Liver (tissue), 9 donors: Measurements from ENCODE around the gene HMG20B. TPM values are rescaled to one million over a fixed set of nuclear protein-coding genes. Genes with fewer than 3 reads are reported as not detected.

Experiments
- DNase-seq: peaks from one replicate; pipeline ENCODE4 v3.0.0-alpha.2; 2017; ENCODE audit warnings: low spot score
- H3K27ac ChIP-seq, 2 donors: one replicate each; pipeline ENCODE4 v1.7.0; 2013; ENCODE audit warnings: inconsistent platforms in 2 of 2, low read length in 2 of 2, control low read depth in 1 of 2, low read depth in 1 of 2, mild to moderate bottlenecking in 1 of 2
- H3K27me3 ChIP-seq, 4 donors: one replicate each; pipeline versions ENCODE4 v1.6.1 to v1.7.0; 2013; ENCODE audit warnings: low read length in 3 of 4, inconsistent platforms in 1 of 4, mild to moderate bottlenecking in 1 of 4, moderate library complexity in 1 of 4; ENCODE audit not compliant: control insufficient read depth in 4 of 4, insufficient read depth in 4 of 4
- H3K36me3 ChIP-seq, 4 donors: one replicate each; pipeline versions ENCODE4 v1.6.1 to v1.7.0; 2013; ENCODE audit warnings: low read length in 3 of 4, mild to moderate bottlenecking in 3 of 4, low read depth in 1 of 4, moderate library complexity in 1 of 4; ENCODE audit not compliant: control insufficient read depth in 4 of 4, insufficient read depth in 3 of 4
- H3K4me1 ChIP-seq, 4 donors: one replicate each; pipeline versions ENCODE4 v1.6.1 to v1.7.0; 2013; ENCODE audit warnings: low read length in 3 of 4, mild to moderate bottlenecking in 3 of 4, moderate library complexity in 1 of 4; ENCODE audit not compliant: control insufficient read depth in 4 of 4, insufficient read depth in 4 of 4
- H3K4me3 ChIP-seq, 3 donors: one replicate each; pipeline versions ENCODE4 v1.6.1 to v1.7.0; 2013; ENCODE audit warnings: low read length in 3 of 3, control low read depth in 1 of 3, low read depth in 1 of 3, mild to moderate bottlenecking in 1 of 3
- H3K9ac ChIP-seq, 2 donors: one replicate each; pipeline ENCODE4 v1.7.0; 2013; ENCODE audit warnings: low read length in 2 of 2, mild to moderate bottlenecking in 2 of 2, moderate library complexity in 2 of 2, control low read depth in 1 of 2, low read depth in 1 of 2
- H3K9me3 ChIP-seq, 4 donors: one replicate each; pipeline versions ENCODE4 v1.6.1 to v1.7.0; 2013; ENCODE audit warnings: low read length in 3 of 4; ENCODE audit not compliant: control insufficient read depth in 4 of 4
- CTCF ChIP-seq: fragments of 150-350 bp; IDR thresholded peaks from 2 replicates; pipeline ENCODE4 v1.5.1; 2017; ENCODE audit warnings: improper control_type of control experiment, low read depth, low read length; ENCODE audit not compliant: missing input control
- EGR1 ChIP-seq, 2 donors: IDR thresholded peaks; 2 replicates each; pipeline ENCODE4 v1.6.1; 2016 to 2018; ENCODE audit warnings: antibody characterized with exemption in 2 of 2, low read depth in 2 of 2
- FOXA1 ChIP-seq: IDR thresholded peaks from 2 replicates; pipeline ENCODE4 v1.6.1; 2016; ENCODE audit warnings: antibody characterized with exemption
- FOXA2 ChIP-seq: IDR thresholded peaks from 2 replicates; pipeline ENCODE4 v1.6.1; 2016; ENCODE audit warnings: antibody characterized with exemption
- HNF4A ChIP-seq, 2 donors: conservative IDR thresholded peaks; 2 replicates each; pipeline ENCODE4 v1.6.1; 2016; ENCODE audit warnings: antibody characterized with exemption in 2 of 2, mild to moderate bottlenecking in 2 of 2
- NR2F2 ChIP-seq: IDR thresholded peaks from 2 replicates; pipeline ENCODE4 v1.6.1; 2016; ENCODE audit warnings: antibody characterized with exemption
- RAD21 ChIP-seq, 2 donors: IDR thresholded peaks; 2 replicates each; pipeline ENCODE4 v1.6.1; 2016; ENCODE audit warnings: antibody characterized with exemption in 2 of 2, mild to moderate bottlenecking in 2 of 2
- REST ChIP-seq: IDR thresholded peaks from 2 replicates; pipeline ENCODE4 v1.6.1; 2016; ENCODE audit warnings: antibody characterized with exemption, mild to moderate bottlenecking
- RXRA ChIP-seq, 2 donors: IDR thresholded peaks; 2 replicates each; pipeline ENCODE4 v1.6.1; 2017 to 2018; ENCODE audit warnings: antibody characterized with exemption in 2 of 2, mild to moderate bottlenecking in 1 of 2
- SP1 ChIP-seq: IDR thresholded peaks from 2 replicates; pipeline ENCODE4 v1.6.1; 2018; ENCODE audit warnings: antibody characterized with exemption, mild to moderate bottlenecking
- YY1 ChIP-seq: IDR thresholded peaks from 2 replicates; pipeline ENCODE4 v1.6.1; 2016; ENCODE audit warnings: antibody characterized with exemption, mild to moderate bottlenecking
- ZBTB33 ChIP-seq: IDR thresholded peaks from 2 replicates; pipeline ENCODE4 v1.6.1; 2016; ENCODE audit warnings: antibody characterized with exemption
- WGBS: extraction: QIAGEN DNeasy Blood & Tissue Kit; methylation state at CpG from one replicate; pipeline ENCODE4 v1.1.7; 2013; 5-methylcytosine and 5-hydroxymethylcytosine counted together
- polyA plus RNA-seq, 2 donors: library from polyadenylated mRNA; stranded (reverse) in 1 of 2; unstranded in 1 of 2; fragments of 200-250 nt in 1 of 2; fragments of >200 nt in 1 of 2; fragmentation: Nextera tagmentation in 1 of 2; extraction: Ambion mirVana in 1 of 2; gene quantifications; one replicate each; pipeline versions ENCODE4 v1.2.1 to v1.2.3, GENCODE V29; 2013 to 2015
- total RNA-seq, 2 donors: library from RNA; depleted of rRNA; stranded (reverse); fragments of >200 nt; gene quantifications; one replicate each; pipeline ENCODE4 v1.2.3, GENCODE V29; 2014
- donor health status: healthy.
- donor health status: healthy.
- donor health status: healthy.
- donor health status: healthy.
- donor health status: healthy.

HMG20B gene
- total and polyA plus RNA-seq, 4 donors: 28.6 to 35.1 (median 30.5) TPM

DNA sequence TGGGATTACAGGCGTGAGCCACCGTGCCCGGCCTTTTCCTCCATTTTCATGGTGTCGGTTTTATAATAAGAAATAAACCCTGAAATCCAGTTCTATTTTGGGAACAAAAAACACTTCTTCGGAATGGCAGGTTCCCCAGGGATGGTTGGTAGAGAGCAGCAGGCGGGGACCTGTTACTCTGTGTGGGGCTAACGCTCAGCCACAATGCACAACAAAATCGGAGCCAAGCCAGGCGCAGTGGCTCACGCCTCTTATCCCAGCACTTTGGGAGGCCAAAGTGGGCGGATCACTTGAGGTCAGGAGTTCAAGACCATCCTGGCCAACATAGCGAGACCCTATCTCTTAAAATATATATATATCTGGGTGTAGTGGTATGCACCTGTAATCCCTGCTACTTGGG is 28.3 kb downstream of the HMG20B start:
- Histone ChIP-seq H3K4me1 (peaks cover 0 to 2% (median 0%) of the 10 kb centered on the region in 4 donors), H3K36me3 (no peaks in the 10 kb centered on the region), H3K27ac (no peak overlapping the region), H3K9ac (no peak overlapping the region), H3K27me3 (no peaks in the 10 kb centered on the region), H3K9me3 (no peaks in the 10 kb centered on the region), H3K4me3 (no peak overlapping the region)
- TF ChIP-seq FOXA2 (no peak), CTCF (no peak), YY1 (no peak), RXRA (IDR thresholded peaks at IDR 0.05) (no peak), SP1 (no peak), EGR1 (IDR thresholded peaks at IDR 0.05; ENCODE audit: low read depth in 2 of 2) (no peak), NR2F2 (no peak), ZBTB33 (no peak), HNF4A (conservative IDR thresholded peaks at IDR 0.05) (no peak), REST (no peak), FOXA1 (no peak), RAD21 (IDR thresholded peaks at IDR 0.05) (no peak)
- 92% methylated on average over 12 of the region's 12 CpGs for WGBS
- DNase-seq: no peak

DNA sequence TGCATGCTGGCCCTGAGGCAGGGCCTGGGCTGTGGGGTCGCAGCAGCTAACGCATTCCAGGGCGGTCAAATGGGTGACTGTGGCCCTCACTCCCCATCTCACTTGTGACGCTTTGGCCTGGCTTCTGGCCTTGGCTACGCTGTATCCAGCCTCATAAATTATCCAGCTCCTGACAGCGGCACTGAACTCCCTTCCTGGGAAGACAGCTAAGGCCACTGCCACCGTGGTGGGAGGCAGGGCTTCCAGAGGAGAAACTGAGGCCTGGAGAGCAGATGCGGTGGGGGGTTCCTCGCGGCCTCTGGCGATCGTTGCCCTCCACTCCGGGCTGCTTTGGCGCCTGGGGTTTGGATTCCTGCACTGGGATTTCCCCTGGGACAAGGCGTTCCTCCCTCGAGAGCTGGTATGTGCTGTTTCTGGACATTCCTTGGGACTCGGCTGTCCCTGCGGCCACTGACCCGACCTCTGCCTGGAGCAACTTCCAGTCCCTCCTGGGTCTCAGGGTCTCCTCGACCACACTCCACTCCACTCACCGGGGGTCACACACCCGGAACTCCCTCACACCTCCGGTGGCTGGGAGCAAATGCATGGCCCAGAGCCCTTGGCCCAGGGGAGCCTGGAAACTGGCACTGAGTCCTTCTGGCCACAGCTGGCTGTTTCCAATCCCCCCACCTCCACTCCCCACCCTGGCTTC is 30.5 kb downstream of the HMG20B start:
- TF ChIP-seq FOXA2: no peak
- TF ChIP-seq RXRA (IDR thresholded peaks at IDR 0.05): peak; percentile 89 to 92
- no peak for TF ChIP-seq CTCF
- peak; percentile 79 for TF ChIP-seq SP1
- no peak for TF ChIP-seq ZBTB33
- peak; percentile 96 for TF ChIP-seq NR2F2
- no peak for TF ChIP-seq RAD21 (IDR thresholded peaks at IDR 0.05)
- H3K27me3 ChIP-seq: no peaks in the 10 kb centered on the region
- no peaks in the 10 kb centered on the region for H3K9me3 ChIP-seq
- DNase-seq: no peak
- H3K36me3 ChIP-seq: no peaks in the 10 kb centered on the region
- H3K4me1 ChIP-seq: peaks cover 0 to 8% (median 3%) of the 10 kb centered on the region in 4 donors
- no peak overlapping the region for H3K9ac ChIP-seq
- peak overlapping the region; percentile 46 to 51 for H3K27ac ChIP-seq
- no peak overlapping the region for H3K4me3 ChIP-seq
- WGBS: 73% methylated on average over 23 of the region's 23 CpGs
